ENCODE measurements around the gene ZCCHC24.
"Not testable (repeated sequence)": the region's sequence is repeated elsewhere in the genome, so short reads cannot be mapped to it uniquely, and the experiment has no call there.

ZCCHC24 gene

DNA sequence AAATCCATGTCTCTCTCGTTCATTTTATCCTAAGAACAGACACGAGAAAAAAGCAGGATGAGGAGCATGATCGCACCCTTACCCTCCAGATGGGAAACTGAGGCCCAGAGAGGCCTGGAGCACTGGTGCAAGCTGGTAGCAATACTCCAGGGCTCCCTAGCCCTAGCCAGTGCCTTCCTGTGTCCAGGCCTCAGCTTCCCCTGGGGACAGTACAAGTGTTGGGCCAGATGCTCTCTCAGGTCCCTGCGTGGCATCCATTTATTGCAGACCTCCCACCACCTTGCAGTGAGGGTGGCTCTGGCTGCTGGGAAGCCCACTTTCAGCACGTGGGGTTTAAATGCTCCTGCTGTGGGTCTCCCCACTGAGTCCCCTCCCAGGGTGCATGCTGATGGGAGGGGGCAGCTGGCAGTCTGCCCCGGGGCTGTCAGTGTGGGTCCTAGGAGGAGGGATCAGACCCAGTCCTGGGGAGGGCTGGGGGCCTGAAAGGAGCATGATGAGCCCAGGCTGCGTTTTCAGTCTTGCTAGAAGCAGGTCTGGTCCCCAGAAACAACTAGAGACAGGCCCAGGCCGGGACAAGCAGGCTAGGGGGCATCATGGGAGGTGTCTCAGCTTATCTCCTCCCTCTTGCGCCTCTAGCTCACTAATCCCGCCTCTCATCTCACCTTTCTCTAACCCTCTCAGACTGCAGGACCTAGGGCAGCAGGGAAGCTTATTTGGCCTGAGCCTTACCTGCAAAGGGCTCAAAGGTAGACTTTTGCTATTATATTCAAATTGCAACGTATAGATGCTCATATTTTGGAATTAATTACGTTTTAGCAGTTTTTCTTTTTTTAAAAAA lies 98.8 kb downstream of the ZCCHC24 start:
- no peak for DNase-seq (ENCODE audit: low spot score)

- DNase-seq (ENCODE audit: low spot score), result no peak
These were observed 99.4 kb downstream of the ZCCHC24 start for GRCh38 chr10:79346012-79346340.

DNA sequence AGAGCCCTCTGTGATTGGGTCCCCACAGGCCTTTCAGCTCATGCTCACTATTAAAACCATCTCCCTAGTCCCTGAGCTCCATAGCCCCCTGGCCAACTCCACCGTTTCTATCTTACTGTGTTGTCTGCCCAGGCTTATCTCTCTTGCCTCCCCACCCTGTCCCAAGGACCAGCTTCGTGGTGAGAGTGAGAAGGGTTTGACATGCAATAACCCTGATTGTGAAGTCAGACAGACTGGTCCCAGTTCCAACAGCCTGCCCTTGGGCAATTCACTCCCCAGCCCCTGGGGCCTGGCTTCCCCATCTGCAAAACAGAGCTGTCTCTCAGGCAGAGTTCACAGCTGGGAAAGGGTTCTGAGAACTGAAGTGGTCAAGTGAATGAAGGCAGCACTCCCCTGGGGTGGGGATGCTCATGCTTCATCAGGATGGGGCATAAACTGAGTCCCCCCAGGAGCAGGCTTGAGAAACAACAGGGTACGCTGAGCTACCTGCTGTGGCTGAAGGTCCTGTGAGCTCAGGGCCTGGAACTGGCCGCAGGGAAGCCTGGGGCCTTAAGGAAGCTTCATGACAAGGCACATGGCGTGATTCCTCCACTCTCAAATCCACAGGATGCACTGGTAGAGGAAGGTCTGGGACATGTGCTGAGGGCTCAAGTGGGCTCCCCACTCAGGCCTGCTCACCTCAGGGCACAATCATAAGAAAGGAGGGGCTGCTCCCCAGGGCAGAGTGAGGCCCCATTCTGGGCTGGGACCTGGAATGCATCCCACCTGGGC lies 100.0 kb downstream of the ZCCHC24 start:
- DNase-seq (ENCODE audit: low spot score), result no peak

DNA sequence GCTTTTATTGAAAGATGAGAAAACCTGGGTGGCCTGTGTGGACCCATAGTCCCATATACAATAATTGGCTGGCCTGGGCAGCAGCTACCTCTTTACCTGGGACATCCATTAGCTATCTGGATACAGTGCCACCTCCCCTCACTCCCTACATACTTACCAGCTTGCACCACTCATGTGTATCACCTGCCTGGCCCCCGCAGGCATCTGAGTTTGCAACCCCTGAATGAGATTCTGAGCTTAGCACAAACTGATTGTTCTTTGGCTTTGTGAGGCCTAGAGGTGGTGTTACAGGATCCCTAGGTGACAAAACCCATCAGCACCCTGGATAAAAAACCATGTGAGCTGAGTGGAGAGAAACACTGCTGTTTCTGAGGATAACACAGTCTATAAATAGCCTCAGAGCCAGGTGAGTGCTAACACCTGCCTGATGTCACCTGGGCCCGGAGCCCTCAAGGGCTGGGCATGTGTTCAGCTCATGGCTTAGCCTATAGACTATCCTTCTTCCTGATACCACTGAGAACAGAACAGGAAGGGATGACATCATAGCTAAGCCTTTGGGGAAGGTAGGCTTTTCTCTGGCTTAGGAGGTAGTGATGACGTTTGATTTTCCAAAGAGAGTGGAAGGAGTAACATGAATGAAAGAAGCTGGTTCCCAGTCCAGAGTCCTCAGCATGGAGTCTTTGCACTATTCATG lies 100.8 kb downstream of the ZCCHC24 start:
- no peak for DNase-seq (ENCODE audit: low spot score)

DNA sequence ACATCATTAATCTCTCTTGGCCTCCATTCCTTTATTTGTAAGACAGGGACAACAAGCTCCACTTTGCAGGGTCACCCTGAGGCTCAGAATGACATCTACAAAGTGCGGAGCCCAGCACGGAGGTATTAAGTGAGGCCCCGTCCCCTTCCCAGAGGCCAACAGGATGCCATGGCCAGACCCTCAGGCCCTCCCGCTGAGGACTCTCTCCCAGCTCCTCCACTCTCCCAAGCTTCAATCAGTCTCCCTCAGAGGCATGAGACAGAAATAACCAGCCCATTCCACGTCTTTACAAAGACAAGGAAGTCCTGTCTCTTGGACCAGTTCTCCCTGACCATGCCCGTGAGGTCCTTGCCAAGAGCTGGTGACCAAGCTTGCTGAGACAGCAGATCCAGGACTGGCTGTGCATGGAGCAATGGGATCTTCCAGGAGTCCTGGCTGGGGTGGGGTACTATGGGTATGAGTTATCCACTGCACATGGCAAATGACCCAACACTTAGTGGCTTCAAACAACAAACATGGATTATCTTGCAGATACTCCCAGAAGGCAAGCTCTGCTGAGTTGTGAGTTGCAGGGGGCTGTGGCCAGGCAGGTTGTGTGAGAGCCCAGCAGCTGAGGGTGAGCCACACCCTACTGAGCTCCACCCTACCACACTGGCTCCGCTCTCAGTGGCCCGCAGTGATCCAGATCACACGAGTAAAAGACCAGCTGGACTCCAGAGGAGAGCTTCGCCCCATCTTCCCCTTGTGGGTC lies 102.4 kb downstream of the ZCCHC24 start:
- no peak for DNase-seq (ENCODE audit: low spot score)

- DNase-seq (ENCODE audit: low spot score), result no peak
These were observed 103.1 kb downstream of the ZCCHC24 start for GRCh38 chr10:79342295-79342761.

DNA sequence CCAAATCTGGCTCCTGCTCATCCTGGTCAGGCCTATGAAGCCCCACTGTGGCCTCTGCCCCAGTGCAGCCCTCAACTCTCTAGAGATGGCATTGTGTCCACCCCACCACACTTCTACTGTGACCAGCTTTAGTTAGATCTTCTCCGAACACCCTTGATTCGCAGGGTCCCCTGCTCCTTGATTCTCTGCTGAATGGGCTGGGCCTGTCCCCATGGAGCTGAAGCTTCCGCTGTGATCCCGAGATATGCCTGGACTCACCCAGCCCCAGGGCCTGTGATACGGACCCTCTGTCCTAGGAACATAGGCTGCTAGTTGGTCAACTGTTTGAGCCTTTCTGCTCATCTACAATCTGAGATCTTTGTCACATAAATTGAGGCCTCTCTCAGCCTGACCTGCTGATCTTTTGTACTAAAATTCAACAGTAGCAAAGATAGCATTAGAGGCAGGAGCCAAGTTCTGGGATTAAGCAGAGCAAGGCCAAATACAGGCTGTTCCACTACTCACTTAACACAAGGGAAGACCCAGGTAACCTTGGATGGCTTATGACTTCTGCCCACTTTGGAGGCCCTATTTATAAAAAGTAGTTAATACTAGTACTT lies 104.7 kb downstream of the ZCCHC24 start:
- no peak for DNase-seq (ENCODE audit: low spot score)

- DNase-seq (ENCODE audit: low spot score), result no peak
These were observed 106.2 kb downstream of the ZCCHC24 start for GRCh38 chr10:79339266-79339665.

GRCh38 chr10:79337783-79338469 lies 107.5 kb downstream of the ZCCHC24 start:
- not testable (repeated sequence) for DNase-seq (ENCODE audit: low spot score)

DNA sequence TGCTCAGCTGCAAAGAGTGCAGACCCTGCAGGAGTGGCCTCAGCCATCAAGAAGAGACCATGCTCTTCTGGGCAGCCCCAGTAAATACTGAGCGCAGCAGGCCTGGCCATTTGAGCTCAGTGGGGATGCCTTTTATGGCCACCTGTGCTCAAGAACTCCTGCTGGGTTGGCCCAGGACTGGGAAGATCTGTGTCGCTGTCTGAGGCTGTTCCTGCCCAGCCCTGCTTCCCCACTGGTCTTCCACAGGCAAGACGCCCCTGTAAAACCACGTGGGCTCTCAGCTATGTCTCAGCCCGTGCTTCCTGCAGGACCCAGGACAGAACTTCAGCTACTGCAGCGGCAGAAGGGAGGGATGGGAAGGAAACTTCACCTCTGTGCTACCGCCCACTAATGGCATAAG lies 108.7 kb downstream of the ZCCHC24 start:
- no peak for DNase-seq (ENCODE audit: low spot score)

DNA sequence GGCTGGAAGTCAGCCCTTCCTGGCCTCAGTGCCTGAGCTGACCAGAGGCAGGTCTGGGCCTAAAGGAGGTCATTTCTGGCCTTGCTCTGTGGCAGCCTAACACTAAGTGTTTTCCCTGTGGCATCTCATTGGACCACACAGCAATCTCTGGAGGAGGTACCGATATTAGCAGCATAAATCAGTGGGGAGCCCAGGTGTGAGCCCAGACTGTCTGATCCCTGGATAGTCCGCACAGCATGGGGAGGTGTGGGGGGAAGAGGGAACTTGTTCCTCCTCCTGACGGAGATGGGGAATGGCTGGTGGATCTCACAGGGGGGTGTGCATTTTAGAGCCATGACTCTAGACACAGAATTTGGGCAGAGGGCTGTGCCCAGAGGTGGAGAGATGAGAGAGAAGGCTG lies 109.1 kb downstream of the ZCCHC24 start:
- no peak for DNase-seq (ENCODE audit: low spot score)

GRCh38 chr10:79335470-79336235 lies 109.8 kb downstream of the ZCCHC24 start:
- no peak for DNase-seq (ENCODE audit: low spot score)

DNA sequence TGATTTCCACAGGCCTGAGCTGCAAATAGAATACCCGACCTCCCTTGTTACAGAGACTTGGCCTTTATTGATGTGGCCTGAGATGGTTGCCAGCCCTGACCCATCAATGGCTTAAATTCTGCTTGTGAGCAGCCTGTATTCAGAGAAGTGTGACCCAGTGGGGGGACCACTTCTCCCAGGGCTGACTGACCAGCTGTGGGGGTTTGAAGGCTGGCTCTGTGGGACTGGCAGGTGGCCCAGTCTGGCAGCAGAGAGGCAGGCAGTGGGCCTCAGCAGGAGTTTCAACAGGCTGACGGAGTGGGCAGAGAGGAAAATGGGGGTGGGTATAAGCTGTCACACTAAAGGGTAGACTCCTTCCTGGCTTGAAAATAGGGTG lies 110.3 kb downstream of the ZCCHC24 start:
- no peak for DNase-seq (ENCODE audit: low spot score)

DNA sequence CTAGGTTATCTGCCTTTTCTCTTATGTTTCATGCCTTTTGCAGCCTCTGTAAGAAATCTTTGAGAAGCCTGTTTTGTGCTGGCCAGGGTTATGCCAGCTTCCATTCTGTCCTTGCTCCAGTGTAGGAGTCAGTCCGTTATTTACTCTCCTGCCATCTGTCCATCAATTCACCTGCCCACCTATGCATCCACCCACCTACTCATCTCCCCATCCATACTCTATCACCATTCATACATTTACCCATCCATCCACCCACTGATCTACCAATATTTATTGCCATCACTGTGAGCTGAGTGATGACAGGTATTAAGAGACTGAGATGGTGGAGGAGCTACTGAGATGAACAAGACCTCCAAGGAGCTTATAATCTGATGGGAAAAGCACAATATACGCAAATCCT lies 110.9 kb downstream of the ZCCHC24 start:
- DNase-seq (ENCODE audit: low spot score), result no peak

GRCh38 chr10:79333513-79333912 lies 111.9 kb downstream of the ZCCHC24 start:
- no peak for DNase-seq (ENCODE audit: low spot score)

- DNase-seq (ENCODE audit: low spot score), result not testable (repeated sequence)
These were observed 112.7 kb downstream of the ZCCHC24 start for GRCh38 chr10:79332610-79333315.

Data from HuH-7.5 (cell line).